Activated CD8-positive, alpha-beta memory T cell treated with anti-CD3 and anti-CD28 coated beads, Interleukin-2, amount 10 ng/mL, durations not matched to agents 7 days and 5 days (primary cell): ENCODE measurements around the gene CEP72. TPM values are rescaled to one million over a fixed set of nuclear protein-coding genes. Genes with fewer than 3 reads are reported as not detected.

Source experiments
- ATAC-seq: fragments of 150-1000 bp; cut with Tn5 transposase; one replicate; pipeline ENCODE4 v1.10.0; 2021; ENCODE audit warnings: moderate library complexity
- CTCF ChIA-PET: fragments of 350-600 bp; sonication (Branson Sonifier 250); formaldehyde crosslinking; loops from one replicate; lab custom pipeline; 2021; ENCODE audit warnings: antibody characterized with exemption; lab: Charles Lee
- DNase-seq: peaks from one replicate; pipeline ENCODE4 v3.0.0-alpha.2; 2020
- H3K27ac Mint-ChIP-seq: one replicate; pipeline ENCODE4 v1.8.0; 2021; ENCODE audit warnings: mild to moderate bottlenecking, mixed read lengths
- H3K27me3 Mint-ChIP-seq: one replicate; pipeline ENCODE4 v1.8.0; 2021; ENCODE audit warnings: mixed read lengths
- H3K36me3 Mint-ChIP-seq: one replicate; pipeline ENCODE4 v1.8.0; 2021; ENCODE audit warnings: mild to moderate bottlenecking, mixed read lengths
- H3K4me1 Mint-ChIP-seq: one replicate; pipeline ENCODE4 v1.8.0; 2021; ENCODE audit warnings: mixed read lengths
- H3K4me3 Mint-ChIP-seq: one replicate; pipeline ENCODE4 v1.8.0; 2021; ENCODE audit warnings: mild to moderate bottlenecking, moderate library complexity, mixed read lengths
- H3K9me3 Mint-ChIP-seq: one replicate; pipeline ENCODE4 v1.8.0; 2022; ENCODE audit warnings: low read depth, mixed read lengths
- total RNA-seq, 2 experiments: library from RNA; stranded (reverse); gene quantifications; one replicate each; pipeline ENCODE4 v1.2.3, GENCODE V29; 2021

Gene CEP72
- total RNA-seq, 2 experiments from 2014 or later = 32.2 to 40.5 TPM

- no peaks in the 10 kb centered on the region for H3K9me3 Mint-ChIP-seq
- peaks cover 21% of the 10 kb centered on the region for H3K27me3 Mint-ChIP-seq
- CTCF ChIA-PET = interaction anchor here (1.6 kb wide), 1 partner anchor 28 kb away, joined by 3 read pairs; the partner anchor contains the start of gene CEP72
- no peaks in the 10 kb centered on the region for H3K4me1 Mint-ChIP-seq
- ATAC-seq = no peak
- H3K27ac Mint-ChIP-seq = no peak overlapping the region
- H3K36me3 Mint-ChIP-seq = no peaks in the 10 kb centered on the region
- H3K4me3 Mint-ChIP-seq = no peak overlapping the region
- DNase-seq = no peak
Measured at GRCh38 chr5:583645-584044, 28.5 kb upstream of the CEP72 start.

DNA sequence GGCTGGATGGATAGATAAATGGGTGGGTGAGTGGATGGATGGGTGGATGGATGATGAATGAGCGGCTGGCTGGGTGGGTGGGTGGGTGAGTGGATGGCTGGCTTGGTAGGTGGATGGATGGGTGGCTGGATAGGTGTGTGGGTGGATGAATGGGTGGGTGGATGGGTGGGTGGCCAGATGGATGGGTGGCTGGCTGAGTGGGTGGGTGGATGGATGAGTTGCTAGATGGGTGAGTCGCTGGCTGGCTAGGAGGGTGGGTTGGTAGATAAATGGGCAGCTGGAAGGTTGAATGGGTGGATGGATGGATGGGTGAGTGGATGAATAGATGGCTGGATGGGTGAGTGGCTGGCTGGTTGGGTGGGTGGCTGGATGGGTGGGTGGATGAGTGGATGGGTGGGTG lies 27.9 kb upstream of the CEP72 start:
- CTCF ChIA-PET = interaction anchor here (1.6 kb wide), 1 partner anchor 28 kb away, joined by 3 read pairs; the partner anchor contains the start of gene CEP72
- no peak for ATAC-seq
- H3K4me1 Mint-ChIP-seq = no peaks in the 10 kb centered on the region
- DNase-seq = no peak
- H3K27ac Mint-ChIP-seq = no peak overlapping the region
- H3K9me3 Mint-ChIP-seq = no peaks in the 10 kb centered on the region
- H3K27me3 Mint-ChIP-seq = peaks cover 18% of the 10 kb centered on the region
- no peaks in the 10 kb centered on the region for H3K36me3 Mint-ChIP-seq
- H3K4me3 Mint-ChIP-seq = no peak overlapping the region

DNA sequence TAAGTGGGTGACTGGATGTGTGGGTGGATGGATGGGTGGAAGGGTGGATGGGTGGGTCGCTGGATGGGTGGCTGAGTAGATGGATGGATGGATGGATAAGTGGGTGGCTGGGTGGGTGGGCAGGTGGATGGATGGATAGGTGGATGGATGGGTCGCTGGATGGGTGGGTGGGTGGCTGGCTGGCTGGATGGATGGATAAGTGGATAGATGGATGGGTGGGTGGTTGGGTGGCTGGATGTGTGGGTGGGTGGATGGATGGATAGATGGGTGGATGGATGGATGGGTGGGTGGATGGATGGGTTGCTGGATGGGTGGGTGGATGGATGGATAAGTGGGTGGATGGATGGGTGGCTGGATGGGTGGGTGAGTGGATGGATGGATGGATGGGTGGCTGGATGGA lies 27.3 kb upstream of the CEP72 start:
- Mint-ChIP-seq H3K27ac (no peak overlapping the region), H3K36me3 (no peaks in the 10 kb centered on the region), H3K4me3 (no peak overlapping the region), H3K27me3 (peaks cover 17% of the 10 kb centered on the region), H3K4me1 (no peaks in the 10 kb centered on the region), H3K9me3 (no peaks in the 10 kb centered on the region)
- no peak for DNase-seq
- ATAC-seq = no peak
- CTCF ChIA-PET = no interaction called here

DNA sequence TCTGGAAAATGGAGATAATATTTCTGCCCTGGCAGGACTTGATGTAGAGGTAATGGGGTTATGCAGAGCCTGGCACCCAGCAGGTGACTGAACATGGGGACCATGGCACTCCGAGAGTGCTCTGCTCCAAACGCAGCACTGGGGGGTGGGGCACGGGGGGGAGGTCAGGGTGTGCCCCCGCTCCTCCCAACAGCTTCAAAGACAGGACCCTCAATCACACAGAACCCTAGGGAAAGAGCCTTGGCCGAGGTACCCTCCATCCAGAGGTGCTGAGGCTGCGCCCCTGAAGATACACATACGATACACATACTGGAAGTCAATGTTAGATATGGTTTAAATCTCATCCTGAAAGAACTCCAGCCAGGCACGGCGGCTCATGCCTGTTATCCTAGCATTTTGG lies 26.6 kb upstream of the CEP72 start:
- ATAC-seq (no peak), DNase-seq (no peak)
- CTCF ChIA-PET = no interaction called here
- Mint-ChIP-seq H3K27ac (no peak overlapping the region), H3K4me3 (no peak overlapping the region), H3K9me3 (no peaks in the 10 kb centered on the region), H3K4me1 (no peaks in the 10 kb centered on the region), H3K36me3 (no peaks in the 10 kb centered on the region), H3K27me3 (peaks cover 12% of the 10 kb centered on the region)

DNA sequence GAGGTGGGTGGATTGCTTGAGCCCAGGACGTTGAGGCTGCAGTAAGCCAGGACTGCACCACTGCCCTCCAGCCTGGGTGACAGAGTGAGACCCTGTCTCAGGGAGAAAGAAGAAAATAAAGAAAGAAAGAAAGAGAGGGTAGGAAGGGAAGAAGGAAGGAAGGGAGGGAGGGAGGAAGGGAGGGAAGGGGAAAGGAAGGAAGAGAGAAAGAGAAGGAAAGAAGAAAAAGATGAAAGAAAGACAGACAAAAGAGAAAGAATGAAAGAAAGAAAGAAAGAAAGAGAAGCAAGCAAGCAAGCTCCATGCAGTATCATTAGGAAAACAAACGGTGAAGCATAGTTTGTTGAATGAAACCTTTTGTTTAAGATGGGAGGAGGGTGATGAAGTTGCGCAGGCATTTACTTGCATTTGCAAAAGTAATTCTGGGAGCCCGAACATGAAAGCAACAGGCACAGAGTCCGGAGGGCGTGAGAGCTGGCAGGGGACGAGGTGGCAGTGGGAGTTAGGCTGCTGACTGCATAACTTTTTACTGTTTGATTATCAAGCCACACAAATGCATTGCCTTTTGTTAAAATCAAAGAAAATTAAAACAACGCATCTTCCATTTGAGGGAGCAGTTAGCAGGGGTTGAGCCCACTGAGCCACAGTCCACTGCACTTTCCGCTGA lies 26.0 kb upstream of the CEP72 start:
- H3K9me3 Mint-ChIP-seq = no peaks in the 10 kb centered on the region
- CTCF ChIA-PET = no interaction called here
- H3K27me3 Mint-ChIP-seq = peaks cover 10% of the 10 kb centered on the region
- no peak overlapping the region for H3K27ac Mint-ChIP-seq
- H3K4me3 Mint-ChIP-seq = no peak overlapping the region
- DNase-seq = no peak
- no peaks in the 10 kb centered on the region for H3K4me1 Mint-ChIP-seq
- no peak for ATAC-seq
- no peaks in the 10 kb centered on the region for H3K36me3 Mint-ChIP-seq

- Mint-ChIP-seq H3K4me1 (no peaks in the 10 kb centered on the region), H3K36me3 (no peaks in the 10 kb centered on the region), H3K4me3 (no peak overlapping the region), H3K27me3 (peaks cover 17% of the 10 kb centered on the region), H3K9me3 (no peaks in the 10 kb centered on the region), H3K27ac (no peak overlapping the region)
- CTCF ChIA-PET = no interaction called here
- ATAC-seq (no peak), DNase-seq (no peak)
Measured at GRCh38 chr5:586751-587285, 25.3 kb upstream of the CEP72 start.

GRCh38 chr5:587403-587802 lies 24.7 kb upstream of the CEP72 start:
- Mint-ChIP-seq H3K36me3 (no peaks in the 10 kb centered on the region), H3K27me3 (peaks cover 18% of the 10 kb centered on the region), H3K9me3 (no peaks in the 10 kb centered on the region), H3K4me3 (no peak overlapping the region), H3K27ac (no peak overlapping the region), H3K4me1 (no peaks in the 10 kb centered on the region)
- ATAC-seq (no peak), DNase-seq (no peak)
- CTCF ChIA-PET = no interaction called here

DNA sequence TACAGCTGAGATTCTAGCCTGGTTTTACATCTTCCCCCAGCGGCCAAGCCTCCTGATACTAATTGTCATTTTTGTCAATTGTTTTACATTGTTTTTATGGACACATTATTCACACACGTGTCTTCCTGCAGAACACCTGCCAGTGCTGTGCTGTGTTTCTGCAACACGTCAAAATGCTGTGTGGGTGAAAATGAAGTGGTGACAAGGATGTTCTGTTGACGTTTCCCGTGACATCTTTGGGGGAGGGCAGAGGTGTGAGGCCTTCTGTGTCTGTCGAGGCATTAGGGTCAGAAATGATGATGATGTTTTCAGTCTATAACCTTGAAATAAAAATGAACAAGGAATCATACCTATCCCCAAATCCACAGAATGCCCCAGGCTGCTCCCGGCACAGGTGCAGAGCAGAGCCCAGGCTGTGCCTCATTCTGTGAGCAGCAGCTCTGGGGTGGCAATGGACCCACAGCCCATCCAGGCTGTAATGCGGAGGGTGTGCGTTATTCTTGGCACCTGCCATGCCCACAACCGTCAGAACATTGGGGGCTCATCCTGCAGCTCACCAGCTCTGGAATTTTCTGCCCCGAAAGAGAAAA lies 23.6 kb upstream of the CEP72 start:
- Mint-ChIP-seq H3K9me3 (no peaks in the 10 kb centered on the region), H3K27ac (no peak overlapping the region), H3K4me3 (no peak overlapping the region), H3K4me1 (no peaks in the 10 kb centered on the region), H3K36me3 (no peaks in the 10 kb centered on the region), H3K27me3 (peaks cover 22% of the 10 kb centered on the region)
- ATAC-seq (no peak), DNase-seq (no peak)
- CTCF ChIA-PET = no interaction called here

GRCh38 chr5:589173-589572 lies 23.0 kb upstream of the CEP72 start:
- Mint-ChIP-seq H3K27ac (no peak overlapping the region), H3K36me3 (no peaks in the 10 kb centered on the region), H3K4me1 (no peaks in the 10 kb centered on the region), H3K4me3 (no peak overlapping the region), H3K9me3 (no peaks in the 10 kb centered on the region), H3K27me3 (peaks cover 23% of the 10 kb centered on the region)
- DNase-seq = no peak
- CTCF ChIA-PET = no interaction called here
- ATAC-seq = no peak

GRCh38 chr5:589588-589987 lies 22.6 kb upstream of the CEP72 start:
- no peak overlapping the region for H3K4me3 Mint-ChIP-seq
- no peak overlapping the region for H3K27ac Mint-ChIP-seq
- no peaks in the 10 kb centered on the region for H3K4me1 Mint-ChIP-seq
- CTCF ChIA-PET = no interaction called here
- no peaks in the 10 kb centered on the region for H3K9me3 Mint-ChIP-seq
- no peaks in the 10 kb centered on the region for H3K36me3 Mint-ChIP-seq
- H3K27me3 Mint-ChIP-seq = peaks cover 28% of the 10 kb centered on the region
- DNase-seq = no peak
- no peak for ATAC-seq

GRCh38 chr5:590346-590745 lies 21.8 kb upstream of the CEP72 start:
- no peak for ATAC-seq
- H3K9me3 Mint-ChIP-seq = no peaks in the 10 kb centered on the region
- CTCF ChIA-PET = no interaction called here
- DNase-seq = no peak
- H3K27ac Mint-ChIP-seq = no peak overlapping the region
- no peak overlapping the region for H3K4me3 Mint-ChIP-seq
- H3K27me3 Mint-ChIP-seq = peaks cover 35% of the 10 kb centered on the region
- H3K4me1 Mint-ChIP-seq = no peaks in the 10 kb centered on the region
- no peaks in the 10 kb centered on the region for H3K36me3 Mint-ChIP-seq

DNA sequence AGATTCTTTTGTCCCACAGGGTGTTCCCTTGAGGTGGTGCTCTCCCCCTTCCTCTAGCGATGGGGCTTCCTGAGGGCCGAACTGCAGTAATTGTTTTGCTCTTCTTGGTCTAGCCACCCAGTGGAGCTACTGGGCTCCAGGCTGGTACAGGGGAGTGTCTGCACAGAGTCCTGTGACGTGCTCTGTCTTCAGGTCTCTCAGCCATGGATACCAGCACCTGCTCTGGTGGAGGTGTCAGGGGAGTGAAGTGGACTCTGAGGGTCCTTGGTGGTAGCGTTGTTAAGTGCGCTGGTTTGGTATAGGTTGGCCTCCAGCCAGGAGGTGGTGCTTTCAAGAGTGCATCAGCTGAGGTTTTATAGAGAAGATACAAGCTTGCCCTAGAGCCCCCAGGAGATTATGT lies 20.4 kb upstream of the CEP72 start:
- CTCF ChIA-PET = no interaction called here
- no peaks in the 10 kb centered on the region for H3K36me3 Mint-ChIP-seq
- no peak overlapping the region for H3K4me3 Mint-ChIP-seq

GRCh38 chr5:592158-592557 lies 20.0 kb upstream of the CEP72 start:
- Mint-ChIP-seq H3K4me1 (no peaks in the 10 kb centered on the region), H3K36me3 (no peaks in the 10 kb centered on the region), H3K27ac (no peak overlapping the region), H3K4me3 (no peak overlapping the region), H3K9me3 (no peaks in the 10 kb centered on the region), H3K27me3 (peaks cover 51% of the 10 kb centered on the region)
- no peak for DNase-seq
- CTCF ChIA-PET = no interaction called here
- ATAC-seq = no peak

More for the DNA sequence above, 20.4 kb upstream of the CEP72 start:
- H3K4me1 Mint-ChIP-seq = no peaks in the 10 kb centered on the region
- H3K27me3 Mint-ChIP-seq = peaks cover 47% of the 10 kb centered on the region
- DNase-seq (no peak), ATAC-seq (no peak)
- H3K27ac Mint-ChIP-seq = no peak overlapping the region
- no peaks in the 10 kb centered on the region for H3K9me3 Mint-ChIP-seq

- Mint-ChIP-seq H3K4me3 (no peak overlapping the region), H3K4me1 (peaks cover 3% of the 10 kb centered on the region), H3K9me3 (no peaks in the 10 kb centered on the region), H3K36me3 (no peaks in the 10 kb centered on the region), H3K27ac (no peak overlapping the region), H3K27me3 (peaks cover 60% of the 10 kb centered on the region)
- DNase-seq (no peak), ATAC-seq (no peak)
- CTCF ChIA-PET = no interaction called here
Measured at GRCh38 chr5:593511-593910, 18.6 kb upstream of the CEP72 start.
